ENCODE measurements around the gene CST4. TPM values are rescaled to one million over a fixed set of nuclear protein-coding genes. Genes with fewer than 3 reads are reported as not detected.

Gene CST4
- total and polyA plus RNA-seq, 7 donors = not detected

GRCh38 chr20:23670361-23670760 lies 18.5 kb downstream of the CST4 start:
- no peaks in the 10 kb centered on the region for H3K36me3 ChIP-seq (ENCODE audit: insufficient read depth in 1 of 2, low read depth in 1 of 2)
- H3K27me3 ChIP-seq (ENCODE audit: insufficient read depth in 3 of 3, low read length in 2 of 3) = no peaks in the 10 kb centered on the region
- no peaks in the 10 kb centered on the region for H3K4me1 ChIP-seq
- no peak overlapping the region for H3K4me3 ChIP-seq
- DNase-seq (no peak), ATAC-seq (no peak)
- TF ChIP-seq CTCF (IDR thresholded peaks at IDR 0.05) = no peak
- intact Hi-C loops (cut with DNase I) = no loop called here
- 5 to 11% (median 7%) methylated on average over 1 of the region's 1 CpG for WGBS, 3 donors
- no peak overlapping the region for H3K27ac ChIP-seq
- no peaks in the 10 kb centered on the region for H3K9me3 ChIP-seq

DNA sequence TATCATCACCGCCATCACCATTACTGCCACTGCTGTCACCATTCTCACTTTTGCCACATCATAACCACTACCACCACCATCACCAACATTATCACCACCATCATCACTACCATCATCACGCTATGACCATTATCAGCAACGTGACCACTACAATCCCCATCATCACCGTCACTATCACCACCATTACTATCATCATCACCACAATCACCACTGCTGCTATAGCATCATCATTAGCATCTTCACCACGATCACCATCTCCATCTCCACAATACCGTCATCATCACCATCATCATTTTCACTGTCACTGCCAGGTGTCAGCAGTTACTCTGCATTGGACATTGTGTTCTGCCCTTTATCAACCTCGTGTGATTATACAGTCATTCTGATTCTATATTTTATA lies 19.0 kb downstream of the CST4 start:
- intact Hi-C loops (cut with DNase I) = loop anchor here (5.0 kb wide), 1 partner anchor 327 kb away; no protein-coding TSS in a partner anchor
- Histone ChIP-seq H3K27ac (no peak overlapping the region), H3K9me3 (no peaks in the 10 kb centered on the region), H3K36me3 (ENCODE audit: insufficient read depth in 1 of 2, low read depth in 1 of 2) (no peaks in the 10 kb centered on the region), H3K4me1 (no peaks in the 10 kb centered on the region), H3K27me3 (ENCODE audit: insufficient read depth in 3 of 3, low read length in 2 of 3) (no peaks in the 10 kb centered on the region), H3K4me3 (no peak overlapping the region)
- DNase-seq (no peak), ATAC-seq (no peak)
- no peak for TF ChIP-seq CTCF (IDR thresholded peaks at IDR 0.05)
- WGBS, 3 donors = 90 to 92% (median 90%) methylated on average over 7 of the region's 7 CpGs

GRCh38 chr20:23669327-23669726 lies 19.5 kb downstream of the CST4 start:
- no peak overlapping the region for H3K27ac ChIP-seq
- no peaks in the 10 kb centered on the region for H3K4me1 ChIP-seq
- no peaks in the 10 kb centered on the region for H3K9me3 ChIP-seq
- no peak for TF ChIP-seq CTCF (IDR thresholded peaks at IDR 0.05)
- 96 to 98% (median 97%) methylated on average over 1 of the region's 1 CpG for WGBS, 3 donors
- no peak for DNase-seq
- intact Hi-C loops (cut with DNase I) = loop anchor here (5.0 kb wide), 1 partner anchor 328 kb away; no protein-coding TSS in a partner anchor
- H3K4me3 ChIP-seq = no peak overlapping the region
- H3K36me3 ChIP-seq (ENCODE audit: insufficient read depth in 1 of 2, low read depth in 1 of 2) = no peaks in the 10 kb centered on the region
- no peaks in the 10 kb centered on the region for H3K27me3 ChIP-seq (ENCODE audit: insufficient read depth in 3 of 3, low read length in 2 of 3)
- ATAC-seq = no peak

DNA sequence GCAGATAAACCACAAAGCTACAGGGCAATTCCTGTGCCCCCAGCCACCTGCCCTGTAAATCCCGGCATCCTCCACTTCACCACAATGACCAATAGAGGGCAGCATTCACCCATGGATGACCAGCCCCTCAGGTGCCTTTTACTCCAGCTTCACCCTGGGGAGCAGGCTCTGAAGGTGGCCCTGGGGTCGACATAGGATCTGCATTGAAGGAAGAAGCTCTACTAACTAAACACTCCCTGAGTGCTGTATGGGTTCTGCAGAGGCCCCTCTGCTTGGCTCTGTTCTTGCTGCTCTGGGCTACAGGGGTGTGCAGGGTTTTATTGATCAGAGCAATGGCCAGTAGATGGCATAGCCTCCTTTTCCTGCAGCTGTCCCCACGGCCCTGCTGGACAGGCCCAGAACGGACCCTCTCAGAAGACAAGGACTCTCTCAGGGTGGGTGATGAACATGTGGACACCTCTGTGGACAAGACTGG lies 20.3 kb downstream of the CST4 start:
- intact Hi-C loops (cut with DNase I) = loop anchor here (5.0 kb wide), 1 partner anchor 329 kb away; no protein-coding TSS in a partner anchor
- H3K36me3 ChIP-seq (ENCODE audit: insufficient read depth in 1 of 2, low read depth in 1 of 2) = no peaks in the 10 kb centered on the region
- H3K4me3 ChIP-seq = no peak overlapping the region
- no peaks in the 10 kb centered on the region for H3K4me1 ChIP-seq
- WGBS, 3 donors = 4 to 6% (median 5%) methylated on average over 4 of the region's 4 CpGs
- no peak for DNase-seq
- H3K27ac ChIP-seq = no peak overlapping the region
- peak; percentile 86 to 91 (median 87) for ATAC-seq
- peak; percentile 88 for TF ChIP-seq CTCF (IDR thresholded peaks at IDR 0.05)
- H3K27me3 ChIP-seq (ENCODE audit: insufficient read depth in 3 of 3, low read length in 2 of 3) = no peaks in the 10 kb centered on the region
- H3K9me3 ChIP-seq = no peaks in the 10 kb centered on the region

GRCh38 chr20:23667666-23668065 lies 21.2 kb downstream of the CST4 start:
- H3K36me3 ChIP-seq (ENCODE audit: insufficient read depth in 1 of 2, low read depth in 1 of 2) = no peaks in the 10 kb centered on the region
- no peaks in the 10 kb centered on the region for H3K9me3 ChIP-seq
- H3K27ac ChIP-seq = no peak overlapping the region
- no peaks in the 10 kb centered on the region for H3K27me3 ChIP-seq (ENCODE audit: insufficient read depth in 3 of 3, low read length in 2 of 3)
- H3K4me1 ChIP-seq = no peaks in the 10 kb centered on the region
- intact Hi-C loops (cut with DNase I) = loop anchor here (5.0 kb wide), 1 partner anchor 330 kb away; no protein-coding TSS in a partner anchor
- WGBS, 3 donors = 69 to 83% (median 79%) methylated on average over 7 of the region's 7 CpGs
- no peak overlapping the region for H3K4me3 ChIP-seq
- no peak for TF ChIP-seq CTCF (IDR thresholded peaks at IDR 0.05)
- no peak for ATAC-seq
- no peak for DNase-seq

All from psoas muscle (tissue), 8 donors.